ENCODE measurements around the gene CCDC97.

CCDC97 gene

DNA sequence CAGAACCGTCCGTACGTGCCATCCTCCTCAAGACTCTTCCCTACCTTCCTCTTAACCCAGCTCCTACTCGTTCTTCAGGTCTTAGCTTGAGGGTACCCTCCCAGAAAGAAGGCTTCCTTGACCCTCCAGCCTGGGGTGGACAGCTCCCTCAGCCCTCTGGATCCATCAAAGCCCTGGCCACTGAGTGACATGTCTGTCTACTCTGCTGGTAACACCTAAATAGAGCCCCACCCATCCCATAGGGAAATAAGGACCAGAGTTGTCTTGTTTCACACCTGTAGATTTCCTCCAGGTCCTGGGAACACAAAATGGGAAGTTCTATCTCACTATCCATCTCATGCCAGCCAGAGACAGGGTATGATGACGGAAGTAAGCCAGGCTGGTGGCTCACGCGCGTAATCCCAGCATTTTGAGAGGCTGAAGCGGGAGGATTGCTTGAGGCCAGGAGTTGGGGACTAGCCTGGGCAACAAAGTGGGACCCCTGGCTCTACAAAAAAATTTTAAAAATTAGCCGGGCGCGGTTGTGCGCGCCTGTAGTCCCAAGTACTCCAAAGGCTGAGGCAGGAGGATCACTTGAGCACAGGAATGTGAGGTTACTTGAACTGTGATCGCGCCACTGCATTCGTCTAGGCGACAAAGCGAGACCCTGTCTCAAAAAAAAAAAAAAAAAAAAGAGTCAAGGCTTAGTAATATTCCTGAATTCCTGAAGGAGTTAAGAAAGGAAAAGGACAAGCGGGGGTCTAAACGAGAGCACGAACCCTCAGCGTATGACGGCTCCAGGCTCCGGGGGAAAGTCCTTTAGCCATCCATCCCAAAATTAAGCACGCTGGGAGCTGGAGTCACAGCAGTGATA is 566 bp upstream of the CCDC97 start:
- Histone ChIP-seq H3K9me3 (ENCODE audit: control insufficient read depth, insufficient read depth, low read depth, low read length) (no peaks in the 10 kb centered on the region), H3K4me3 (ENCODE audit: low read depth, low read length) (peak overlapping the region; percentile 77), H3K27ac (ENCODE audit: extremely low read depth, low read depth, low read length) (peak overlapping the region; percentile 98), H3K36me3 (ENCODE audit: control insufficient read depth in 2 of 2, insufficient read depth in 1 of 2, low read length in 2 of 2) (peaks cover 61 to 66% of the 10 kb centered on the region in 2 experiments), H3K4me1 (ENCODE audit: control insufficient read depth, insufficient read depth, low read length) (peaks cover 20% of the 10 kb centered on the region)
- ChIA-PET POLR2A (interaction anchor here (0.7 to 2.5 kb wide), 11 partner anchors 16 to 126 kb away, joined by 3 to 17 read pairs (median 3); partner anchors contain the start of genes B9D2 and HNRNPUL1), CTCF (interaction anchor here (0.6 to 5.3 kb wide), 47 partner anchors 8 to 847 kb away, joined by 3 to 120 read pairs (median 4); partner anchors contain the start of genes B9D2, DMAC2, HNRNPUL1 and TGFB1)
- TF ChIP-seq ZNF169 (tag by site-specific recombination; IDR thresholded peaks at IDR 0.05) = no peak
- TF ChIP-seq SCRT2 (tag by site-specific recombination; IDR thresholded peaks at IDR 0.05) = peak; percentile 84
- peak; percentile 33 for TF ChIP-seq IKZF3 (tag by site-specific recombination; IDR thresholded peaks at IDR 0.05)
- no peak for TF ChIP-seq ZNF629 (tag by site-specific recombination; IDR thresholded peaks at IDR 0.05)
- no peak for TF ChIP-seq ZNF174 (tag by site-specific recombination; IDR thresholded peaks at IDR 0.05)
- peak; percentile 93 for TF ChIP-seq ZNF146 (tag by site-specific recombination; IDR thresholded peaks at IDR 0.05)
- TF ChIP-seq ZNF677 (tag by site-specific recombination; IDR thresholded peaks at IDR 0.05) = no peak
- TF ChIP-seq SALL2 (tag by site-specific recombination; IDR thresholded peaks at IDR 0.05; ENCODE audit: borderline replicate concordance) = no peak
- TF ChIP-seq ZNF366 (tag by site-specific recombination; conservative IDR thresholded peaks at IDR 0.05) = no peak
- TF ChIP-seq, protein P1, sequence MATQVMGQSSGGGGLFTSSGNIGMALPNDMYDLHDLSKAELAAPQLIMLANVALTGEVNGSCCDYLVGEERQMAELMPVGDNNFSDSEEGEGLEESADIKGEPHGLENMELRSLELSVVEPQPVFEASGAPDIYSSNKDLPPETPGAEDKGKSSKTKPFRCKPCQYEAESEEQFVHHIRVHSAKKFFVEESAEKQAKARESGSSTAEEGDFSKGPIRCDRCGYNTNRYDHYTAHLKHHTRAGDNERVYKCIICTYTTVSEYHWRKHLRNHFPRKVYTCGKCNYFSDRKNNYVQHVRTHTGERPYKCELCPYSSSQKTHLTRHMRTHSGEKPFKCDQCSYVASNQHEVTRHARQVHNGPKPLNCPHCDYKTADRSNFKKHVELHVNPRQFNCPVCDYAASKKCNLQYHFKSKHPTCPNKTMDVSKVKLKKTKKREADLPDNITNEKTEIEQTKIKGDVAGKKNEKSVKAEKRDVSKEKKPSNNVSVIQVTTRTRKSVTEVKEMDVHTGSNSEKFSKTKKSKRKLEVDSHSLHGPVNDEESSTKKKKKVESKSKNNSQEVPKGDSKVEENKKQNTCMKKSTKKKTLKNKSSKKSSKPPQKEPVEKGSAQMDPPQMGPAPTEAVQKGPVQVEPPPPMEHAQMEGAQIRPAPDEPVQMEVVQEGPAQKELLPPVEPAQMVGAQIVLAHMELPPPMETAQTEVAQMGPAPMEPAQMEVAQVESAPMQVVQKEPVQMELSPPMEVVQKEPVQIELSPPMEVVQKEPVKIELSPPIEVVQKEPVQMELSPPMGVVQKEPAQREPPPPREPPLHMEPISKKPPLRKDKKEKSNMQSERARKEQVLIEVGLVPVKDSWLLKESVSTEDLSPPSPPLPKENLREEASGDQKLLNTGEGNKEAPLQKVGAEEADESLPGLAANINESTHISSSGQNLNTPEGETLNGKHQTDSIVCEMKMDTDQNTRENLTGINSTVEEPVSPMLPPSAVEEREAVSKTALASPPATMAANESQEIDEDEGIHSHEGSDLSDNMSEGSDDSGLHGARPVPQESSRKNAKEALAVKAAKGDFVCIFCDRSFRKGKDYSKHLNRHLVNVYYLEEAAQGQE (tag by site-specific recombination; IDR thresholded peaks at IDR 0.05) = peak; percentile 58
- TF ChIP-seq ZNF335 (tag by site-specific recombination; conservative IDR thresholded peaks at IDR 0.05) = no peak
- TF ChIP-seq, protein P2, sequence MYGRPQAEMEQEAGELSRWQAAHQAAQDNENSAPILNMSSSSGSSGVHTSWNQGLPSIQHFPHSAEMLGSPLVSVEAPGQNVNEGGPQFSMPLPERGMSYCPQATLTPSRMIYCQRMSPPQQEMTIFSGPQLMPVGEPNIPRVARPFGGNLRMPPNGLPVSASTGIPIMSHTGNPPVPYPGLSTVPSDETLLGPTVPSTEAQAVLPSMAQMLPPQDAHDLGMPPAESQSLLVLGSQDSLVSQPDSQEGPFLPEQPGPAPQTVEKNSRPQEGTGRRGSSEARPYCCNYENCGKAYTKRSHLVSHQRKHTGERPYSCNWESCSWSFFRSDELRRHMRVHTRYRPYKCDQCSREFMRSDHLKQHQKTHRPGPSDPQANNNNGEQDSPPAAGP (tag by site-specific recombination; IDR thresholded peaks at IDR 0.05) = no peak
- TF ChIP-seq KLF10 (tag by site-specific recombination; IDR thresholded peaks at IDR 0.05) = no peak
- TF ChIP-seq ZNF341 (tag by site-specific recombination; IDR thresholded peaks at IDR 0.05; ENCODE audit: low read depth) = no peak
- TF ChIP-seq ZNF114 (tag by site-specific recombination; IDR thresholded peaks at IDR 0.05) = no peak
- TF ChIP-seq, protein P3, sequence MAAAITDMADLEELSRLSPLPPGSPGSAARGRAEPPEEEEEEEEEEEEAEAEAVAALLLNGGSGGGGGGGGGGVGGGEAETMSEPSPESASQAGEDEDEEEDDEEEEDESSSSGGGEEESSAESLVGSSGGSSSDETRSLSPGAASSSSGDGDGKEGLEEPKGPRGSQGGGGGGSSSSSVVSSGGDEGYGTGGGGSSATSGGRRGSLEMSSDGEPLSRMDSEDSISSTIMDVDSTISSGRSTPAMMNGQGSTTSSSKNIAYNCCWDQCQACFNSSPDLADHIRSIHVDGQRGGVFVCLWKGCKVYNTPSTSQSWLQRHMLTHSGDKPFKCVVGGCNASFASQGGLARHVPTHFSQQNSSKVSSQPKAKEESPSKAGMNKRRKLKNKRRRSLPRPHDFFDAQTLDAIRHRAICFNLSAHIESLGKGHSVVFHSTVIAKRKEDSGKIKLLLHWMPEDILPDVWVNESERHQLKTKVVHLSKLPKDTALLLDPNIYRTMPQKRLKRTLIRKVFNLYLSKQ (tag by site-specific recombination; IDR thresholded peaks at IDR 0.05; ENCODE audit: borderline replicate concordance) = no peak

DNA sequence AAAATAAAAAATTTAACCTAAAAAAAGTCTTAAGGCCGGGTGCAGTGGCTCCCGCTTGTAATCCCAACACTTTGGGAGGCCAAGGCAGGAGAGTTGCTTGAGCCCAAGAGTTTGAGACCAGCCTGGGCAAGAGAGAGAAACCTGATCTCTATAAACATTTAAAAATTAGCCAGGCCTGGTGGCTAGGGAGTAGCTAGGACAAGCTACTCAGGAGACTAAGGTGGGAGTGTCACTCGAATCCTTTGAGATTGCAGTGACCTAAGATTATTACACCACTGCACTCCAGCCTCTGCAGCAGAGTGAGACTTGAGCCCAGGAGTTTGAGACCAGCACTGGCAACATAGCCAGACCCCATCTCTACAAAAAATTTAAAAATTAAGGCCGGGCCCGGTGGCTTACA is 1.1 kb downstream of the CCDC97 start:
- H3K36me3 ChIP-seq (ENCODE audit: control insufficient read depth in 2 of 2, insufficient read depth in 1 of 2, low read length in 2 of 2) = peaks cover 54 to 66% of the 10 kb centered on the region in 2 experiments
- POLR2A ChIA-PET = interaction anchor here (1.4 to 2.1 kb wide), 4 partner anchors 14 to 53 kb away, joined by 4 to 9 read pairs (median 6); partner anchors contain the start of gene B9D2
- peak overlapping the region; percentile 77 for H3K4me3 ChIP-seq (ENCODE audit: low read depth, low read length)
- peak overlapping the region; percentile 98 for H3K27ac ChIP-seq (ENCODE audit: extremely low read depth, low read depth, low read length)
- peaks cover 20% of the 10 kb centered on the region for H3K4me1 ChIP-seq (ENCODE audit: control insufficient read depth, insufficient read depth, low read length)
- CTCF ChIA-PET = interaction anchor here (0.7 to 1.9 kb wide), 8 partner anchors 11 to 507 kb away, joined by 3 to 6 read pairs (median 4); no protein-coding TSS in a partner anchor
- TF ChIP-seq ZNF394 (tag by site-specific recombination; IDR thresholded peaks at IDR 0.05; ENCODE audit: borderline replicate concordance) = peak; percentile 93
- no peak for TF ChIP-seq GLI2 (tag by site-specific recombination; IDR thresholded peaks at IDR 0.05; ENCODE audit: borderline replicate concordance, low read depth)
- no peak for TF ChIP-seq MYNN (tag by site-specific recombination; IDR thresholded peaks at IDR 0.05; ENCODE audit: borderline replicate concordance)
- TF ChIP-seq ZNF621 (tag by site-specific recombination; IDR thresholded peaks at IDR 0.05) = no peak
- H3K9me3 ChIP-seq (ENCODE audit: control insufficient read depth, insufficient read depth, low read depth, low read length) = no peaks in the 10 kb centered on the region
